ENCODE results near the gene RAMP1.
"Not testable (repeated sequence)": the region's sequence is repeated elsewhere in the genome, so short reads cannot be mapped to it uniquely, and the experiment has no call there.

RAMP1 gene

DNA sequence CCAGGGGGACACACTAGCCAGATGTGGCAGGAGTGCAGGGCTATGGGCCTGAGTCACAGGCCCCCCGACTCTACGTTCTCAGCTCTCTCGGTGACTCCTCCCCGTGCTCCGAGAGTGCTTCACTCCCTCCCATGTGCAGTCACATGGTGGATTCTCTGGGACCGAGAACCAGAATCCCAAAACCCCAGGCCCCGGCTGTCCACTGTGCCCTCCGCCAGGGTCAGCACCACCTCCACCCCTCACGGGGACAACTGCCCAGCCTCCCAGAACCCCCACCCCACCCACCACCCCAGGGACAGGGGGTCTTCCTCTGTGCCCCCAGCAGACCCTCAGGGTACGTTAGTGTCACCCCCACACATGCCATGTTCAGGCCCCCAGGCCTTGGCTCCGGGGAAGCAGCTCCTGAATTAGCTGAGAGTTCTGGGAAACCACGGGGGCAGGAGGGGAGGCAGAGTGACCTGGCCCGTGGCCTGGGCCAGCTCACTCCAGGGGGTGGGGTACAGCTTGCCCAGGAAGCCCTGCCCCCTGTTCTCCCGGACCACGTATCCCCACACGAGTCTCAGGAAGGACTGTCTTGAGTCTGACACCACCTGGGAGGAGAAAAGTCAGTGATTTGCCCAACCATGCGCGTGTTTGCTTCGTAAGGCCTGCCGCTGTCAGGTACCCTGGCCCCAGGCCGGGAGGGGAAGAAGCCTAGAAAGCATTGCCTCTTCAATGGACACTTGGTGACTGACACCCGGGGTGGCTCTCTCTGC, 4.4 kb downstream of the RAMP1 start:
- no peak for DNase-seq

DNA sequence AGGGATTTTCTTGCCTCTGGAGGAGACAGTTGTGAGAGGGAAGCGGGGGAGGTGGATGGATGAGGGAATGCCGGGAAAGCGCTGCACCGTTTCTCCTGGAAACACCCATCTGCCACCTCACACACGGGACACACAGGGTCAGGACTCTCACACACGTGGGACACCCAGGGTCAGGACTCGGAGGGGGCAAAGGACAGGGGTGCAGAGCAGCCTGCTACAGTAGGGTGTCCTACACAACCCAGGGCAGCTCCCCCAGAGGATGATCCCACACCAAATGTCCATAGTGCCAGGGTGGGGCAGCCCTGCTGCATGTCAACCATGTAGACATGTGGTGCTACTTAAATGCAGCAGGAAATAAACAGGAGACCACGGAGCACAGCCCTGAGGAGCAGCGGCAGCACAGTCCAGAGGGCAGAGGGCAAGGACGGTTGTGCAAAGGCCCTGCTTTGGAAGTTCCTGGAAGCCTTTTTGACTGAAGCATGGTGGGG, 5.1 kb downstream of the RAMP1 start:
- DNase-seq, result no peak

DNA sequence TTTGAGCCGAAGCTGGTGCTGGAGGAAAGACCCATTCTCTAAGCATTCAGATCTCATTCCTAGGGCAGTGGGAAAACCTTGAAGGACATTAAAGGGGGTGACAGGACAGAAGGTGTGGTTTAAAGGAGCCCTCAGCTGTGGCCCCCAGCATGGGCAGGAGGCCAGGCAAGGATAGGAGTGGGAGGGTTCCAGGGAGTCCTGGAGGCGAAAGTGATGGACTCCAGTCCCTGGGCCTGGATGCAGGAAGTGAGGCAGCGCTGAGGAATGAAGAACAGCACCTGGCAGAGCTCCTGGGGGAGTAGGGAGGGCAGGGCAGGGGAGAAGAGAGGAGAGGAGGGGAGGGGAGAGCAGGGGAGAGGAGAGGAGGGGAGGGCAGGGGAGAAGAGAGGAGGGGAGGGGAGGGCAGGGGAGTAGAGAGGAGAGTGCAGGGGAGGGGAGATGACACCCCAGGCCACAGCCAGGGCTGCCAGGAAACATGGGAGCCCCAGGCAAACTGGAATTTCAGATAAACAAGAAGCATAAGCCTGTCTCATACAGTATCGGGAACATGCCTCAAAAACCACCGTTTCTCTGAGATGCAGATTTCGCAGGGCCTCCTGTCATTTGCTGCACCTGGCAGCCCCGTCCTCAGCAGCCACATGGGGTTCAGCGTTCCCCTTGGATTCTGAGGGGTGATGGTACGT, 5.7 kb downstream of the RAMP1 start:
- no peak for DNase-seq

DNA sequence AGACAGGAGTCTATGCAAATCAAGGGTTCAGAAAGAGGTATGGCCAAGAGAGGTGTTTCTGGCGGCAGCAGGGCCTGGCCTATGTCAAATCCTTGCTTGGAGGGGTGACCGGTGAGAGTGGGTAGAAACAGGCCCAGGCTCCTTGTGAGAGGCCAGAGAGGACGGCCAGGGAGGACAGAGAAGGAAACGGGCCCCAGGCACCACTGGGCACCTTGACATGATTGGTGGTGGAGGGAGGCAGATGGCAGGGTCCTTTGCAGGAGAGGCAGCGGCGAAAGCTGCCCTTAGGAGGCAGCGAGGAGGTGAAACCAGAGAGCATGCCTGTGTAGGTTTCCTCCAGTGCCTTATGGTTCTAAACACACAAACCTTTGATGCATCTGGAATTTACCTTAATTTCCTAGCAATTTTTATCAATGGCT, 6.2 kb downstream of the RAMP1 start:
- DNase-seq, result no peak

DNA sequence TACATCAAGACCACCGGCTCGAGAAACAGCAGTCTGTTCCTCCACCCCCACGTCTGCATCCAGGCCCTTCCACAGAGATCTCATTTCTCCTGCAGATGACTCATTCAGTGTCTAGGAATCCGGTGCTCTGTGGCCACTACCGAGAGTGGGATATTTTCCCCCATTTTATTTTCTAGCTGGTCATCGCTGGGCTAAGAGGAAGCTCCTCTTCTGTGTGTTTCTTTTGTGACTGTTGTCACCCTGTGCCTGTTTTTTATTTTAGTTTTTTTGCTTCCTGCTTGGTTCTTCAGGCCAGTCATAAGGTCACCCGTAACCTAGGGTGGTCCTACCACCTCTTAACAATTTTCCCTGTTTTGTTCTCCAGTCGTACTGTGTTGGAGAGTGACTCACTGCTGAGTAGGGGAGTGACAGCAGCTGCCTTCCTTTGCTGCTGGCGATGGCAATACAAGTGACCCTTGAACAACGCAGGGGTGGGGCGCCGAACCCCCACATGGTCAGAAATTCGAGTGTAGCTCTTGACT, 6.7 kb downstream of the RAMP1 start:
- DNase-seq, result no peak

DNA sequence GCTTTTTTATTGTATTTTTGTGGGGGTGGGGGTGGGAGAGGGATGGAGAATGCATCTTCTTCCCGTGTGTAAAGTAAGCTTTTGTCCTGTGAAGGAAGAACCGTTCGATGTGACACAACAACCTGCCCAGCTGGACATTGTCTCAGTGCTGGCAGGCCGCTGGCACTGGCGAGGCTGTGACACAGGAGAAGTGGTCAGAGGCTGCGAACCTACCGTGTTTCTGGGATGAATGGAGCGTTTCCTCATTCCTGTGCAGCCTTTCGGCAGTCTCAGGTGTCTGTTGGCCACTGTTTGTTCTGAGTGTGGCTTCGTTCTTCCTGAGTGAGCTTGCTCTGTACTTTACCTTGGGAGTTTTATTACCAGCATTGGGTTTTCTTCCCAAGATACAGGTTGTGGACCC, 8.0 kb downstream of the RAMP1 start:
- no peak for DNase-seq

DNA sequence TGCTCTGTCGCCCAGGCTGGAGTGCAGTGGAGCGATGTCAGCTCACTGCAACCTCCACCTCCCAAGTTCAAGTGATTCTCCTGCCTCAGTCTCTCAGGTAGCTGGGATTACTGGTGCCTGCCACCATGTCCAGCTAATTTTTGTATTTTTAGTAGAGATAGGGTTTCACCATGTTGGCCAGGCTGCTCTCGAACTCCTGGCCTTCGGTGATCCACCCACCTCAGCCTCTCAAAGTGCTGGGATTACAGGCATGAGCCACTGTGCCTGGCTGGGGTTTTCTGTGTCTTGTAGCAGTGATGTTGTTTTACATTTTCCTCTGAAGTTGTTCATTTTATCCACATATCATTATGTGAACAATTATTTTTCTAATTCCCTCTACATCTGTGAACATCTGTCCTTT, 8.7 kb downstream of the RAMP1 start:
- not testable (repeated sequence) for DNase-seq

DNA sequence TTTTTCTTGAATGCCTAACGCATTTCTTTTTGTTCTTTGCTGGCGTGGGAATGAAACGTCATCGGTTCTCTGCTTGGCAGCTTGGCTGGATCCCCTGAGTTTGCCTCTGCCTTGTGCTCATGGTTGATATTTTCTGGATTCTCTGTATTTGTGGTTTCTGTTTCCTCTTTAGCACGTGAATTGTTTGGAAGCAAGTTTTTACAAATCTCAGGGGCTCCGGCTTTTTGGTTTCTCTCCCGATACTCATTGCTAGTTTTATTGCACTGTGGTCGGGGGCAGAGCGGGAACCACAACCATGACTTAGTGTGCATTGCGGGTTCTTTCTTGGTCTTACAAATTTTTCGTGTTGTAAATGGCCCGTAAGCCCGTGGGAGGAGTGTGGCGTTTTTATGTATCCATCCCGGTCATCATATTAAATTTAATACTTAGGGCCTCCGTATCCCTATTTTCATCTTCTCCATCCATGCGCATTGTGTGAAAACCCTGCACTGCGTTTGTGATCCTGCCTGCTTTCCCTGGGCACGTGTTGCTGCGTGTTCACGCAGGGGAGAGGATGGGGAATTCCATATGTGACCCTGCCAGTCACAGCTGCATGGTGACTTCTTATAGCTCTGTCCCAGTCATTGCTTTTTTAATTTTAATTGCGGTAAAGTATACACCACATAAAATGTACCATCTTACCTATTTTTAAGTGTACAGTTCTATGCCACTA, 9.4 kb downstream of the RAMP1 start:
- peak; percentile 18 for DNase-seq

DNA sequence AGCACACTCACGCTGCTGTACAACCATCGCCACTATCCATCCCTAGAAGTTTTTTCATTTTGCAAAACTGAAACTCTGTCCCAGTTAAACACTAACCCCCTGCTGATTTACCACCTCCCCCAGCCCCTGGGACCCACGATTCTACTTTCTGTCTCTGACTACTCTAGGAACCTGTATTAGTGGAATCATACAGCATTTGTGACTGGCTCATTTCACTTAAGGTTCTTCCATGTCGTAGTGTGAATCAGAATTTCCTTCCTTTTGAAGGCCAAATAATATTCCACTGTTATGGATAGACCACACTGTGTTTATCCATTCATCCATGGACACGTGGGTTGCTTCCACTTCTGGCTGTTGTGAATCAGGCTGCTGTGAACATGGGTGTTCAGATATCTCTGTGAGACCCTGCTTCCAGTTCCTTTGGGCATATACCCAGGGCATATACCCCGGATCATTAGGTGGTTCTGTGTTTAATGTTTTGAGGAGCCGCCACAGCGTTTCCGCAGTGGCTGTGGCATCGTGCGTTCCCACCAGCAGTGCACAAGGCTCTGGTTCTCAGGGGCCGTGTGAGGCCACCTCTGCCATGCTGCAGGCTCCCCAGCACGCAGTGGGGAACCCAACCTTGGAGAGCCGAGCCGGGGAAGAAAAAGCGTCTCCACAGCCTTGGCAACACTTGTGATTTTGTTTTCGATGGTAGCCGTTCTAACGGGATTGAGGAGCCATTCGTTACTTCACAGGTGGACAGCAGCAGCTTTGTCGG, 10.1 kb downstream of the RAMP1 start:
- no peak for DNase-seq

DNA sequence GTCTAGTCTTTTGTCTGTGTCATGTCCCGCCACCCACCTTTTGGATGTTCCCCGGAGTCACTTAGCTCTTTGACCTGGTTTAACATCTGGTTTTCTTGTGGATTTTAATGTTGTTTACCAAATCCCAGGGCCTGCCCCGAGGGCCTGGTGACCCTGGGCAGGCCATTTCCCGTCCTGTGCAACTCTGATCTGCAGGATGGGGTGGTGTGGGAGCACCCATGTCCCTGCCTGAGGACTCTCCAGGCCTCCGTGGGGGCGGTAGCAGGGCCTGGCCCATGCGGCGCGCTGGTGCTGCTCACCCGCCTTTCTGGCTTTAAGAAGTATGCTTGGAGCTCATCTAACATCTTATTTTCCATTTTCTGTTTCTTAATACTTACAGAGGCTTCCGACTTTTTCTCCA, 10.7 kb downstream of the RAMP1 start:
- DNase-seq, result no peak

DNA sequence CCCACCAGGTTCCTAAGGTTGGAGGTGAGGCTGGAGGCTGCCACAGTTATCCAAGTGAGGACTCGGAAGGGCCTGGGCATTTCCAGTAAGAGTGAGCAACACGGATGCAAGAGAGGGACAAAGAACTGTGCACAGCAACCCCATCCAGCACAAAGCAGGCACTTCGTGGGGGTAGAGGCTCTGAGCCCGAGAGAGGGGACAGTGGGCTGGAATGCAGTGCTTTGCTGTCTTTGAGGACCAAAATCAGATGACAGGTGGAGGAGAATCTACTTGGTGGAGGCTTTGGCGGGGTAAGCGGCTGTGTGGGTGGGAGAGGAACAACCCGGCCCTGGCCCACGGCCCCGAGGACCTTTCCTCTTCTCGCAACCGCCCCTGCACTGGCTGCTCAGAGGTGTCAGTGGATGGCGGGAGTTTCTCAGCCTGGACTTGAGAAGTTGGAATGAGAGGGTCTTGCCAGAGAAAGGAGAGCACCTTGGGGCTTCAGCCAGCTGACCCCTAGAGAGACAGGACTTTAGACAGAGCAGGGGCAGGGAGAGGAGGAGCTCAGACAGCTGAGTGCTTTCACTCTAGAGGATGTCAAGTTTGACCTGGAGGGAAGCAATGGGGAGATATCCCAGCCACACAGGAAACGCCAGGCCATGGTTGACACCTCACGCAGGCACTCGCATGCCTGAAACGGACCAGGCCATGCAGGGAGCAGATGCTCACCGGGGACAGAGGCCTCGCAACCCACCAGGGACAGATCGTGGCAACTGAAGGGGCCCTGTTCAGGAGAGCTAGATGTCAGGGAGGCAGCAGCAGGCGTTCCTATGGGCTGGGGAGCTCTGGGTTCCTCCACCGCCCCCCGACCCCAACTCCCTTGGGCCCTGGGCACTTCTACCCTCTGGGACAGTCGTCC, 11.6 kb downstream of the RAMP1 start:
- DNase-seq, result no peak

DNA sequence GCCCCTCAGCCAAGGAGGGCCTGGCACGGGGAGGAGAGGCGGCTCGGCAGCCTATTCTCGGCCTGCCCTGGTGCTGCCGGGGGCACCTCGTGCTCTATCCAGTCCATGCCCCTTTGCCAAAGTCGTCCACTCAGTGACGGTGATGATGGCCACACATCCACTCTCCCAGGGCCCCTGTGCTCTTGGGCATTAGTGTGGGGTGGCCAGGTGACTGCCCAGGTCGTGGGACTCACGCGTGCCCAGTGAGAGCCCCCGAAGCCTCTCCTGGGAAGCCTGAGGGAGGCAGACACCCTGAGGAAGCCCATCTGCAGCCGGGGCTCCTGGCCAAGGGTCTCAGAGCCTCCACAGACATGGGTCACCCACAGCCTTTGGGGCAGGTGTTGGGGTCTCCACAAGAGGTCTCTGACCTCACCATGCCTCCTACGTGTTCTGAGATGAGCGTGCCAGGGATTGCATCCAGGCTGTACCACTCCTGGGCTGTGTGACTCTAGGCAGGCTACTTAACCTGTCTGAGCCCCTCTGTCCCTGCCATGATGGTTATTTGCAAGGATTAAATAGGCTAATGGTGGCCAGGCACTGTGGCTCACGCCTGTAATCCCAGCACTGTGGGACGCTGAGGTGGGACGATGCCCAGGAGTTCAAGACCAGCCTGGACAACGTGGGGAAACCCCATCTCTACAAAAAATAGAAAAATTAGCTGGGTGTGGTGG, 12.9 kb downstream of the RAMP1 start:
- no peak for DNase-seq

DNA sequence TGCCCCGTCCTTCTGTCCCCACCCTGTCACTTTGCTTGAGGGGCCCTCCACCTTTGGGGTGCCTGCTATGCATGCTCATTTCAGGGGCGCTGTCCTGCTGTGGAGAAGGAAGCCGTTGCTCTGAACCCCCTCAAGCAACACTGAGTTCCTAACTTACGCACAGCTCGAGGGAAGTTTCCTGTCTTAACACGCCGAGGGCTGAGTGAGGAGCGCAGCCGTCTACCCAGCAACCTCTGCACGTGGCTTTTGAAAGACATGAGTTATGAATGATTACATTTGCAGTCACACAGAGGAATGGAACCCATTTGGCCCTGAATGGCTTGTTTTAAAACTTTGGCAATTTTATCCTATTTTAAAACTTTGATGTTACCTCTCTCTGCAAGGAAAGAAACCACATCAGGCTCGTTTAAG, 14.0 kb downstream of the RAMP1 start:
- no peak for DNase-seq

DNA sequence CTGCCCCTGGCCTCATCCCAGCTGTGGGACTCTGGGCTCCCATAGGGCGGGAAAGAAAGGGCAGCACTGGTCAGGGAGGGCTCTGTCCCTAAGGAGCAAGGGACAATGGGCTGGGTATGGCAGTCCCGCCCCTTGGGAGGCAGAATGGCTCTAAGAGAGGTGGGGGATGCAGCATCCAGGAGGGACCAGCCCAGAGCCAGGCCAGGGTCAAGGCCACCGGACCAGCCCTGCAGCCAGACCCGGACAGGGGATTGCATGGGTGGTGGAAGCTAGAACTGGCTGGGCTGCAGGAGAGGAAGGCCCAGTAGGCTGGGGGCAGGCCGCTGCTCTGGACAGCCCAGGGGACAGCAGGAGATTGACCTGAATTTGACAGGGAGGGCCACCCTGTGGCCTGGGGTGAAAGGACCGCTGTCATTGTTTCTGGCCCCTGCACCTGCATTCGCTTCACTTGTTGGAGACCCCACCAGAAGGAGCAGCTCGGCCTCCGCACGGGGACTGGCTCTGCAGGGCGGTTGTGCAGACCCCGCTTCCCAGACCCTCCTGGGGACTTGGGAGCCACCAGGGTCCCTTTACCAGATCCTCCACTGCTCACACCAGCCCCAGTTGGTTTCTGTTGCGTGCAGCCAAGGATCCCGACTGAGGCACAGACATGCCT, 14.6 kb downstream of the RAMP1 start:
- DNase-seq, result no peak

DNA sequence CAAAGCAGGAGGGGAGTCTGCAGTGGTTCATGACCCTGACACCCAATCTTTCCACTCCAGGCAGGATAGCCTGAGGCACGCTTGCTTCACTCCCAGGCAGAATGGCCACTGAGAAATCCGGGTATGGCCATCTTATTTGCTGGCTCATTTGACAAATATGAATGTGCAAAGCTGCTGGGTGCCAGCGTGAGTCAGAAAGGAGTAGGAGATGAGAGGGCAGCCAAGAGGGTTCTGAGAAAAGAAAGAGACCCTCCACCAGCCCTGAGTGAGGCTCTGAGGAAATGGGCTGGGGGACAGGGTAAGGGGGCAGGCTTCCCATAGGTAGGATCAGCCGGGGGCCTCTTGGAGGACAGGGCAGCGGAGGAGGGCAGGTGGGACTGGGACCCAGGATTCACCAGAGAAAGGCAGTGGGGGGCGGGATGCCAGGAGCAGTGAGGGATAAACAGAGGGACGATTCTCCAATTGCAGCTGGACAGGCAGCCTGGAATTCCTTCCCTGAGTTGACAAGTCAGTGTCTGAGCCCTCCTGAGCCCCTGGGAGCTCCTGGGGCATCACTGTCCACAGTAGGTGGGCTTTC, 15.2 kb downstream of the RAMP1 start:
- DNase-seq, result no peak

DNA sequence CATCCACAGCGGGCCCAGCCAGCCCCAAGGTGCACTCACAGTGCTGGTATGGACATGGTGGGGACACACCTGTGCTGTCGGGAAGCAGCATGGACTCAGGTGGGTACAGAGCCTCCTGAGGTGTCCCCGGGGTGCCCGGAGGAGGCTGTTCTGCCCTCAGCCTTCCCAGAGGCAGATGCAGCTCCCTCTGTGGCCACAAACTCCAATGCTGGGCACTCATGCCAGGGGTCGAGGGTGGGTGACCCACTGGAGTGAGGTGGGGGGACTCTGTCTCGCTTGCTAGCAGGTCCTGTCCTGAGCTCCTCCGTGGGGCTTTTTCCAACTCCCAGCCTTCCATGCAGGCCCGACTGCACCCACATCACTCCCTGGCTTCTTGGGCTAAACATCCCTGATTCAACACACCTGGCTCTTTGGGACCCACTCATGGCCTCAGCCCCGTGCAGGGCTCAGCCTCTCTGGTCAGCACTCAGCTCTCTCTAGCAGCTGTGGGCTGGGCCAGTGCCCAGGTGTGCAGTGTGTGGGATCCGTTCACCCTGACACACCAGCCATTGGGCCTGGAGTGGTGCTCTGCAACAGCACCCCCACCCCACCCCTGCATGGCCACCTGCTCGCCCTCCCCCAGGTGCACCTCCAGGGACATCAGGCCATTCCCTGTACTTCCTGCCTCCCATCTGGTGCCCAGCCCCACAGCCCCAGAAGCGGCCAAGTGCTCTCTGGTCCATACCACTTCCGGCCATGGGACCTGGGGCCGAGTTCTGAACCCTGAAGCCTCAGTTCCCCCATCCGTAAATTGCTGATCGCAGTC, 16.0 kb downstream of the RAMP1 start:
- DNase-seq, result no peak

DNA sequence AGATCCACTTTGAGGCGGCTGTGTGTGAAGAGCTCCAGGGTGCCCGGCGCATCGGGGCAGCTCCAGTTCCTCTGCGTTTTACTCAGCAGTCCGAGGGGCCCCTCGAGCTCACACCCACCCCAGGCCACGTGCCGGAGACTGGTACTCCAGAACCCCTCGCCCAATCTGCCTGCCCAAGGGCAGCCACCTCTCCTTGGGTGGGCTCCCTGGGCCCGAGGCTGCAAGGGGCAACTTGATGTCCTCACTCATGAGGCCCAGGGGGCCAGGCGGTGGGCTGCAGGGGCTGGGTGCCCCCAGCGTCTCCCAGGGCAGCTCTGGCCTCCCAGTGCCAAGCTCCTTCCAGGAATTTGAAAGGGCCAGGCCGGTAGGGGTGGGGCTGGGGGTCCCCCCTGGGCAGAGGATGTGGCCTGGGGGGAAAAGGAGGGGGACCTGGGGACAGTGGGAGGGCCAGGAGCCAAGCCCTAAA, 16.7 kb downstream of the RAMP1 start:
- no peak for DNase-seq

DNA sequence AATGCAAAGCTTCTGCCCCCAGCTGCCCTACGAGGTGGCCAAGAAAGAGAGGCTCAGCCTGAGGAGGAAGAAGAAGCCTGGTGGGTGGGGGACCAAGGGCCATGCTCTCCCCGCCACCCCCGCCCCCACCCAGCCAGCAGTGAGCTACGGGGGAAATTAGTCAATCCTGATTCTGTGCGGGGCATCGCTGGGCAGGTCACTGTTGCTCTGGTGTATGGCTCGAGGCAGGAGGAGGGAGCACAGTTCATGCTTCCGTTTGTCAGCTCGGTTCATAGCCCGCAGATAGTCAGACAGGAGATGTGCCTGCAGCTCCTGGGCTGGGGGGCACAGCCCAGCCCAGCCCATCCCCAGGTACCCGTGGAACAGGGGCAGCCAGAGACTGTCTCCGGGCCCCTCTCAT, 17.1 kb downstream of the RAMP1 start:
- DNase-seq, result no peak

DNA sequence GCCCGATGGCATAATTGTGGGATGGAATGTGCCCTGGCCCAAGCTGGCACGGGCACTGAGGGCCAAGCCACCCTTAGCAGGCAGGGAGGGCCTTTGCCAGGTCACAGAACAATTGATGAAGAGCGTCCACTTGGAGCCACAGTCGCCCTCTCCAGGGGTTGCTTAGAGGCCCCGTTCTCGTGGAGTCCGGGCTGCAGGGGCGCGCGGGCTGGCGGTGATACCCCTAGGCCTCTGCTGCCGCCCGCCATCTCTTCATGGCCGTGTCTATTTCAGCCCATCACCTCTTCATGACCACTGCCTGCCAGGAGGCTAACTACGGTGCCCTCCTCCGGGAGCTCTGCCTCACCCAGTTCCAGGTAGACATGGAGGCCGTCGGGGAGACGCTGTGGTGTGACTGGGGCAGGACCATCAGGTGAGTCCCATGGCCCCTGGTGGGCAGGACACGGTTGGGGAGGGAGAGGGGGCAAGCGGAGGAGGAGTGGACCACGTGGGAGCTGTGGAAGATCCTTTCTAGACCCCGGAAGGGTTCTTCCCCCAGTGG, 17.6 kb downstream of the RAMP1 start:
- no peak for DNase-seq

Measured in MV-4-11 (cell line).